ENCODE results near the gene LRRC37A. TPM values are rescaled to one million over a fixed set of nuclear protein-coding genes. Genes with fewer than 3 reads are reported as not detected.
"Not testable (repeated sequence)": the region's sequence is repeated elsewhere in the genome, so short reads cannot be mapped to it uniquely, and the experiment has no call there.

LRRC37A gene
- total and polyA plus RNA-seq, 2 experiments from 2014 or later: 2.6 to 4.2 TPM

DNA sequence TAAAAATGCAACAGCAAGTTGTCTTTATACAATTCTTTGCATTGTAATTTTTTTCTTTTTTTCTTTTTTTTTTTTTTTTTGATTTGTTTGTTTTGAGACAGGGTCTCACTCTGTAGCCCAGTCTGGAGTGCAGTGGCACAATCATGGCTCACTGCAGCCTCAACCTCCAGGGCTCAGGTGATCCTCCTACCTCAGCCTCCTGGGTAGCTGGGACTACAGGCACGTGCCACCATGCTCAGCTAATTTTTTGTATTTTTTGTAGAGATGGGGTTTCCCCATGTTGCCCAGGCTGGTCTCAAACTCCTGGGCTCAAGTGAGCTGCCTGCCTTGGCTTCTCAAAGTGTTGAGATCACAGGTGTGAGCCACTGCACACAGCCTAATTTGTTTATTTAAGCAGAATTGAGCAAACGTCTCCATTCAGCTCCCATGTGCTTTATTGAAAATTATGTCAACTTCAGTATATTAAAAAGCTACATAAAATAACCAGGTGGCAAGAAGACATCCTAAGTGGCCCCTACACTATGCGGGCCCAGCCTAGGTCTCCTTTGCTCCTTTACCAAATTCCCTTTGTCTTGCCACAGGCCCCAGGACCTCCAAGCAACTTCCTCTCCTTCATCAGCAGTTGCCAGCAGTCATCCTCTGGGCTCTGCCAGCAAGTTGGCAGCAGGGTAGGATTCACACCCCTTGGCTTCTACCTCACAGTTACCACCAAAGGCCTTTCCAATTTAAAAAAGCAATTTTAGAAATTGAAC, 18.0 kb upstream of the LRRC37A start:
- not testable (repeated sequence) for H3K4me3 ChIP-seq; H3K4me1 ChIP-seq (ENCODE audit: insufficient read depth); H3F3A ChIP-seq (replicated peaks; ENCODE audit: low read depth); H3K4me3 Mint-ChIP-seq; H3K9me2 ChIP-seq (ENCODE audit: insufficient read depth); H3K36me3 Mint-ChIP-seq (ENCODE audit: low read depth); H3K9me3 Mint-ChIP-seq; H3K27ac Mint-ChIP-seq; H3K4me1 Mint-ChIP-seq; H3K27me3 ChIP-seq (ENCODE audit: insufficient read depth); H3K4me2 ChIP-seq; H3K36me3 ChIP-seq (ENCODE audit: insufficient read depth)
- Histone ChIP-seq H4K20me1 (replicated peaks; ENCODE audit: insufficient read depth) (peaks cover 15% of the 10 kb centered on the region; the same call in 1 of the 2 replicates), H3K27ac (ENCODE audit: low read depth) (peak overlapping the region; percentile 65), H3K79me2 (replicated peaks; ENCODE audit: insufficient read depth) (peaks cover 26% of the 10 kb centered on the region), H2AFZ (0 out of 2 replicates have a peak overlapping the region, but pooled peaks have one; percentile 3)
- H3K27me3 Mint-ChIP-seq (ENCODE audit: insufficient read depth, low read depth, poor library complexity): peaks cover 10% of the 10 kb centered on the region
- peak; percentile 34 for DNase-seq (ENCODE audit: low spot score)
- ATAC-seq: peak; percentile 65

DNA sequence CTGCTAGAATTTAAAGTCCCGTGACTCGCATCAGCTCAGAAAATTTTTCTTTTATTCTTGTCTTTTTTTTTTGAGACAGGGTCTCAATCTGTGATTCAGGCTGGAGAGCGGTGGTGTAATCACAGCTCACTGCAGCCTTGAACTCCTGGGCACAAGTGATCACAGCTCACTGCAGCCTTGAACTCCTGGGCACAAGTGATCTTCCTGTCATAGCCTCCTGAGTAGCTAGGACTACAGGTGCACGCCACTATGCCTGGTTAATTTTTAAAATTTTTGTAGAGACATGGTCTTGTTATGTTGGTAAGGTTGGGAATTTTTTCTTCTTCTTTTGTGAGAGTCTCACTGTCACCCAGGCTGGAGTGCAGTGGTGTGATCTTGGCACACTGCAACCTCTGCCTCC, 13.6 kb upstream of the LRRC37A start:
- not testable (repeated sequence) for H3K27me3 ChIP-seq (ENCODE audit: insufficient read depth); DNase-seq (ENCODE audit: low spot score); H3K4me3 ChIP-seq; H3K9me3 Mint-ChIP-seq; H3F3A ChIP-seq (replicated peaks; ENCODE audit: low read depth); H3K36me3 Mint-ChIP-seq (ENCODE audit: low read depth); H3K36me3 ChIP-seq (ENCODE audit: insufficient read depth); H3K4me1 Mint-ChIP-seq; H3K27ac ChIP-seq (ENCODE audit: low read depth); H3K27ac Mint-ChIP-seq; H3K9me2 ChIP-seq (ENCODE audit: insufficient read depth); H3K4me3 Mint-ChIP-seq; H2AFZ ChIP-seq; H3K4me2 ChIP-seq; H3K4me1 ChIP-seq (ENCODE audit: insufficient read depth); ATAC-seq
- H4K20me1 ChIP-seq (replicated peaks; ENCODE audit: insufficient read depth): peaks cover 10% of the 10 kb centered on the region; the same call in 1 of the 2 replicates
- peaks cover 35% of the 10 kb centered on the region for H3K79me2 ChIP-seq (replicated peaks; ENCODE audit: insufficient read depth)
- H3K27me3 Mint-ChIP-seq (ENCODE audit: insufficient read depth, low read depth, poor library complexity): peaks cover 13% of the 10 kb centered on the region

DNA sequence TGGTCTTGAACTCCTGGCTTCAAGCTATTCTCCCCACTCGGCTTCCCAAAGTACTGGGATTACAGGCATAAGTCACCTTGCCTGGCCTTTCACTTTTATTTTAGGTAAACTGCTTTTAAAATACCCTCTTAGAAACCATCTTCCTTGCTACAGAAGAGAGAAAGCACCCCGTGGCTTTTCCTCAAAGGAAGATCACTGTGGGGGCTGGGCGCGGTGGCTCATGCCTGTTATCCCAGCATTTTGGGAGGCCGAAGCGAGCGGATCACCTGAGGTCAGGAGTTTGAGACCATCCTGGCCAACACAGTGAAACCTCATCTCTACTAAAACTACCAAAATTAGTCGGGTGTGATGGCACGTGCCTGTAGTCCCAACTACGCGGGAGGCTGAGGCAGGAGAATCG, 12.3 kb upstream of the LRRC37A start:
- H3K9me2 ChIP-seq (ENCODE audit: insufficient read depth); H3K4me3 Mint-ChIP-seq; H3K4me3 ChIP-seq; H3K4me2 ChIP-seq; H3K27ac Mint-ChIP-seq; H3K4me1 ChIP-seq (ENCODE audit: insufficient read depth); DNase-seq (ENCODE audit: low spot score); H3K36me3 Mint-ChIP-seq (ENCODE audit: low read depth); H3K4me1 Mint-ChIP-seq; H2AFZ ChIP-seq; H3F3A ChIP-seq (replicated peaks; ENCODE audit: low read depth); H3K9me3 Mint-ChIP-seq; H3K27ac ChIP-seq (ENCODE audit: low read depth); H3K27me3 ChIP-seq (ENCODE audit: insufficient read depth); H3K36me3 ChIP-seq (ENCODE audit: insufficient read depth): not testable (repeated sequence)
- Histone ChIP-seq H3K79me2 (replicated peaks; ENCODE audit: insufficient read depth) (peaks cover 25% of the 10 kb centered on the region), H4K20me1 (replicated peaks; ENCODE audit: insufficient read depth) (peaks cover 10% of the 10 kb centered on the region; the same call in 1 of the 2 replicates)
- peak; percentile 45 for ATAC-seq
- peaks cover 13% of the 10 kb centered on the region for H3K27me3 Mint-ChIP-seq (ENCODE audit: insufficient read depth, low read depth, poor library complexity)

- not testable (repeated sequence) for H3K27ac ChIP-seq (ENCODE audit: low read depth); H3K4me1 Mint-ChIP-seq; ATAC-seq; H3K4me3 ChIP-seq; H4K20me1 ChIP-seq (replicated peaks; ENCODE audit: insufficient read depth); H3K36me3 ChIP-seq (ENCODE audit: insufficient read depth); H3K4me3 Mint-ChIP-seq; H3K4me1 ChIP-seq (ENCODE audit: insufficient read depth); H3K27ac Mint-ChIP-seq; H3K9me2 ChIP-seq (ENCODE audit: insufficient read depth); H3K9me3 Mint-ChIP-seq; H3K79me2 ChIP-seq (replicated peaks; ENCODE audit: insufficient read depth); H3K27me3 ChIP-seq (ENCODE audit: insufficient read depth); H3K4me2 ChIP-seq; H3K36me3 Mint-ChIP-seq (ENCODE audit: low read depth); DNase-seq (ENCODE audit: low spot score); H2AFZ ChIP-seq; H3F3A ChIP-seq (replicated peaks; ENCODE audit: low read depth)
- peaks cover 11% of the 10 kb centered on the region for H3K27me3 Mint-ChIP-seq (ENCODE audit: insufficient read depth, low read depth, poor library complexity)
Measured at GRCh38 chr17:46284467-46284866, 10.5 kb upstream of the LRRC37A start.

DNA sequence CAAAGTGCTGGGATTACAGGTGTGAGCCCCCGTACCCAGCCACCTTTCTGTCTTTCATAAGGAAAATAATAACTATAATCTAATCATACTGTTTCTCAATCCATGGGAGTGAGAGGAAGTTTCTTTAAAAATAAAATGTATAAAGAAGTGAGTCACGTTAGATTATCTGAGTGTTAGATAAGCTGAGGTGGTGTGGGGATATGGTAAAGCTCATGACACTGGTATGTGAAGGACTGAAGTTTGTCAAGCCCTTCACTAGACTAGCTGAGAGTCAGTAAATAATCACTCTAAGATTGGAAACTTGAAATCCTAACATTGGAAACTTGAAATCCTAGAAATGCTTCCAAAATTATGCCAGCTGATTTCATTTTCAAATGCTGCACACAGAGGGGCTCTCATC, 9.4 kb upstream of the LRRC37A start:
- H3K36me3 ChIP-seq (ENCODE audit: insufficient read depth); H3K27me3 ChIP-seq (ENCODE audit: insufficient read depth); H3K4me3 Mint-ChIP-seq; H3K9me3 Mint-ChIP-seq; H3F3A ChIP-seq (replicated peaks; ENCODE audit: low read depth); H3K27me3 Mint-ChIP-seq (ENCODE audit: insufficient read depth, low read depth, poor library complexity); H3K4me1 Mint-ChIP-seq; ATAC-seq; H3K27ac ChIP-seq (ENCODE audit: low read depth); H3K4me3 ChIP-seq; H3K27ac Mint-ChIP-seq; H3K36me3 Mint-ChIP-seq (ENCODE audit: low read depth); H3K9me2 ChIP-seq (ENCODE audit: insufficient read depth); DNase-seq (ENCODE audit: low spot score); H3K4me1 ChIP-seq (ENCODE audit: insufficient read depth); H3K79me2 ChIP-seq (replicated peaks; ENCODE audit: insufficient read depth); H2AFZ ChIP-seq; H4K20me1 ChIP-seq (replicated peaks; ENCODE audit: insufficient read depth); H3K4me2 ChIP-seq: not testable (repeated sequence)

Measured in GM23338 (cell line).